GM18861 (cell line): Measurements from ENCODE around the gene CNBD2.
"Not testable (repeated sequence)": the region's sequence is repeated elsewhere in the genome, so short reads cannot be mapped to it uniquely, and the experiment has no call there.

ENCODE experiments used
- ATAC-seq: cut with Tn5 transposase; IDR thresholded peaks from one replicate; pipeline ENCODE4 v1.9.1; 2021; ENCODE audit not compliant: unreplicated experiment

CNBD2 gene

GRCh38 chr20:36060676-36061075 is 92.3 kb downstream of the CNBD2 start:
- no peak for ATAC-seq

GRCh38 chr20:36061754-36062153 is 93.4 kb downstream of the CNBD2 start:
- ATAC-seq = no peak

- no peak for ATAC-seq
These were observed 94.4 kb downstream of the CNBD2 start for GRCh38 chr20:36062799-36063198.

GRCh38 chr20:36063916-36064657 is 95.7 kb downstream of the CNBD2 start:
- no peak for ATAC-seq

- peak; percentile 73 for ATAC-seq
These were observed 96.5 kb downstream of the CNBD2 start for GRCh38 chr20:36064658-36065426.

GRCh38 chr20:36065427-36065998 is 97.1 kb downstream of the CNBD2 start:
- no peak for ATAC-seq

- ATAC-seq = no peak
These were observed 98.4 kb downstream of the CNBD2 start for GRCh38 chr20:36066777-36067176.

GRCh38 chr20:36068526-36068925 is 100.1 kb downstream of the CNBD2 start:
- ATAC-seq = not testable (repeated sequence)

GRCh38 chr20:36070451-36070850 is 102.1 kb downstream of the CNBD2 start:
- ATAC-seq = no peak

GRCh38 chr20:36071848-36072247 is 103.5 kb downstream of the CNBD2 start:
- no peak for ATAC-seq

- ATAC-seq = no peak
These were observed 106.6 kb downstream of the CNBD2 start for GRCh38 chr20:36074983-36075382.

GRCh38 chr20:36077762-36078161 is 109.4 kb downstream of the CNBD2 start:
- ATAC-seq = not testable (repeated sequence)

- no peak for ATAC-seq
These were observed 111.1 kb downstream of the CNBD2 start for GRCh38 chr20:36079486-36079885.

GRCh38 chr20:36079984-36080383 is 111.6 kb downstream of the CNBD2 start:
- ATAC-seq = not testable (repeated sequence)
